ENCODE data around the gene REEP5.

DNA sequence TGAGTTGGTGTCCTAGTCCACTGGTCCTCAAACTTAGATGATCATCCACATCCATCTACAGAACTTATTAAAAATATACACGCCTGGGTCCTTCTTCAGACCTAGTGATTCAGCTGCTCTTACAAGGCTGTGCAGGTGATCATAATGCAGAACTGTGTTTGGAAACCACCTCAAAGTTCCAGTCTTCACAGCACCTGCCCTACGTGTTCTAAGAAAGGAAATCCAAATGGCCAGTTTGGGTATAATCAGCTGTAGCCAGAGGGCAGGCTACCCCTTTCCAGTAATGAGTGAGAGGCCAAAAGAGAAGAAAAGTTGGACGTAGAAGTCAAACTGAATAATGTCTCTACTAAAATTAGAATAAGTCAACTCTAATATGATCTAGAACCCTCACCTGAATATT is 15.4 kb downstream of the REEP5 start:
- TF ChIP-seq, protein P1, sequence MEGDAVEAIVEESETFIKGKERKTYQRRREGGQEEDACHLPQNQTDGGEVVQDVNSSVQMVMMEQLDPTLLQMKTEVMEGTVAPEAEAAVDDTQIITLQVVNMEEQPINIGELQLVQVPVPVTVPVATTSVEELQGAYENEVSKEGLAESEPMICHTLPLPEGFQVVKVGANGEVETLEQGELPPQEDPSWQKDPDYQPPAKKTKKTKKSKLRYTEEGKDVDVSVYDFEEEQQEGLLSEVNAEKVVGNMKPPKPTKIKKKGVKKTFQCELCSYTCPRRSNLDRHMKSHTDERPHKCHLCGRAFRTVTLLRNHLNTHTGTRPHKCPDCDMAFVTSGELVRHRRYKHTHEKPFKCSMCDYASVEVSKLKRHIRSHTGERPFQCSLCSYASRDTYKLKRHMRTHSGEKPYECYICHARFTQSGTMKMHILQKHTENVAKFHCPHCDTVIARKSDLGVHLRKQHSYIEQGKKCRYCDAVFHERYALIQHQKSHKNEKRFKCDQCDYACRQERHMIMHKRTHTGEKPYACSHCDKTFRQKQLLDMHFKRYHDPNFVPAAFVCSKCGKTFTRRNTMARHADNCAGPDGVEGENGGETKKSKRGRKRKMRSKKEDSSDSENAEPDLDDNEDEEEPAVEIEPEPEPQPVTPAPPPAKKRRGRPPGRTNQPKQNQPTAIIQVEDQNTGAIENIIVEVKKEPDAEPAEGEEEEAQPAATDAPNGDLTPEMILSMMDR (IDR thresholded peaks at IDR 0.05; ENCODE audit: low read depth, low read length, poor library complexity, severe bottlenecking): no peak
- TF ChIP-seq EZH2phosphoT487 (IDR thresholded peaks at IDR 0.05; ENCODE audit: borderline replicate concordance, low read length): no peak
